GM12875 (cell line): ENCODE measurements around the gene BAIAP2.

Source experiments
- H3K4me3 ChIP-seq: one replicate; pipeline ENCODE4 v1.5.1; 2011; ENCODE audit warnings: low read depth, low read length, control low read depth
- TF ChIP-seq, protein P1 (sequence below): IDR thresholded peaks from 2 replicates; pipeline ENCODE4 v1.5.1; 2011; ENCODE audit warnings: low read depth, mild to moderate bottlenecking, control low read depth, inconsistent platforms, low read length, moderate library complexity, borderline replicate concordance; ENCODE audit not compliant: insufficient read depth

BAIAP2 gene

GRCh38 chr17:81019563-81020442 lies 15.1 kb upstream of the BAIAP2 start:
- TF ChIP-seq, protein P1, sequence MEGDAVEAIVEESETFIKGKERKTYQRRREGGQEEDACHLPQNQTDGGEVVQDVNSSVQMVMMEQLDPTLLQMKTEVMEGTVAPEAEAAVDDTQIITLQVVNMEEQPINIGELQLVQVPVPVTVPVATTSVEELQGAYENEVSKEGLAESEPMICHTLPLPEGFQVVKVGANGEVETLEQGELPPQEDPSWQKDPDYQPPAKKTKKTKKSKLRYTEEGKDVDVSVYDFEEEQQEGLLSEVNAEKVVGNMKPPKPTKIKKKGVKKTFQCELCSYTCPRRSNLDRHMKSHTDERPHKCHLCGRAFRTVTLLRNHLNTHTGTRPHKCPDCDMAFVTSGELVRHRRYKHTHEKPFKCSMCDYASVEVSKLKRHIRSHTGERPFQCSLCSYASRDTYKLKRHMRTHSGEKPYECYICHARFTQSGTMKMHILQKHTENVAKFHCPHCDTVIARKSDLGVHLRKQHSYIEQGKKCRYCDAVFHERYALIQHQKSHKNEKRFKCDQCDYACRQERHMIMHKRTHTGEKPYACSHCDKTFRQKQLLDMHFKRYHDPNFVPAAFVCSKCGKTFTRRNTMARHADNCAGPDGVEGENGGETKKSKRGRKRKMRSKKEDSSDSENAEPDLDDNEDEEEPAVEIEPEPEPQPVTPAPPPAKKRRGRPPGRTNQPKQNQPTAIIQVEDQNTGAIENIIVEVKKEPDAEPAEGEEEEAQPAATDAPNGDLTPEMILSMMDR: no peak
- no peak overlapping the region for H3K4me3 ChIP-seq

DNA sequence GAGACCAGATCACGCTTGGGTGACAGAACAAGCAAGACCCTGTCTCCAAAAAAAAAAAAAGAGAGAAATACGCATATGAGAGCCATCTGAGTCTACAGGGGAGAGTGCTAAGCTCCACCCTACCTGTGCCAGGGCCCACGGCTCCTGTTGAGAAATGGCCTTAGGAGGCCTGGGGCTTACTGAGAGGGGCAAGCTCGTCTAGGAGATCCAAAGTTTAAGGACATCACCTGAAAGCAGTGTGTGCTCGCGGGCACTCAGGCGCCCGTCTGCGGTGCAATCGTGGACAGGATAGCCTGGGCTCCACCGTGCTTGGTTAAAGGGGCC lies 14.5 kb upstream of the BAIAP2 start:
- TF ChIP-seq, protein P1: no peak
- no peak overlapping the region for H3K4me3 ChIP-seq

DNA sequence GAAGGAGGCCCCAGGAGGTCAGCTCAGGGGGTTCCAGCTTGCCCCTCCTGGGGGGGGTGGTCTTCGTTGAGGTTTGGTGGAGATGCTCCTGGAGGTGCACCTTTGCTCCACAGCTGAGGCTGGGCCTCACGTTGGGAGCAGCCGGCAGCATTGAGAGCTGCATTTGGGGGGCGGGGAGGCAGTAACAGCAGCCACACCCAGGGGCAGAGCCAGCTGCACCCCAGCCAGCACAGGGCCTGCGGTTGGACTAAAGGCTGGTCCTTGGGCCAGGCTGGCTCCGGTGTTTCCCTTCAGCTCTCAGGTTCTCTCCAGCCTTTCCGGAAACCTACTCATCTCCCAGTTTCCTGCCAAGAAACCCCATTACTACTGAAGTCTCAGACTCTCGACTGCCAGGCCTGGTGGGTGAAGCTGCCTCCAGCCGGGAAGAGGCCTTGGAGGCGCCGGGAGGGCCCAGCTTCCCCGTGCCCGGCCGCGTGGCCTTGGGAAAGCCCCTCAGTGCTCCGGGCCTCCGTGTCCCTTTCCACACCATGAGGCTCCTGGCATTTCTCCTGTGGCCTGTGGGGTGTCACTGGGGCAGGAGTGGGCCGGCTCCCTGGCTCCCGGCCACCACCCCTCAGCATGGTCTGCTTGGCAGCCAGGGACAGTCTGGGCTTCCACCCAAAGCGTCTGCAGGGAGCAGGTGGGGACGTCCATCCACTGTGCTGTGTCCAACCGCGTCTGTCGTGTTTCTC lies 14.0 kb upstream of the BAIAP2 start:
- TF ChIP-seq, protein P1: no peak
- no peak overlapping the region for H3K4me3 ChIP-seq

- TF ChIP-seq, protein P1: no peak
- no peak overlapping the region for H3K4me3 ChIP-seq
Observed at GRCh38 chr17:81021531-81022343, 13.2 kb upstream of the BAIAP2 start.

- TF ChIP-seq, protein P1: no peak
Observed at GRCh38 chr17:81022344-81022676, 12.6 kb upstream of the BAIAP2 start.

GRCh38 chr17:81025065-81025740 lies 9.7 kb upstream of the BAIAP2 start:
- no peak overlapping the region for H3K4me3 ChIP-seq
- TF ChIP-seq, protein P1: no peak

More at GRCh38 chr17:81022344-81022676, 12.6 kb upstream of the BAIAP2 start:
- no peak overlapping the region for H3K4me3 ChIP-seq
